Measurements from ENCODE around the gene ARAP1.

DNA sequence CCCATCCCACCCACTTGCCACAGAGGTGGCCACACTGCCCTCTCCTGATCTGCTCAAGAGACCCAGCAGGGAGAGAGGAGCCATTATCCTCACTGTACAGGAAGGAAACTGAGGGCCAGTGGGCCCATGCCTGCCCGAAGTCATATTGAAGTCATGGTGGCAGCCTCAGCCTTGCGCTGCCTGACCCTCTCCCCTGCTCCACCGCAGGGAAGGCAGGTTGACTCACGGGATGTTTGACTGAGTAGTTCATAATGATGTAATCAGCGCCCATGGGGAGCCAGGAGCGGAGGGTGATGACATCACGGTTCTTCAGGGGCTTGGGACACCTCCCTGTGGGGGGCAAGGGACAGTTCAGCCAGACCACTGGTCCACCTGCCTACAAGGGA lies 6.1 kb upstream of the ARAP1 start:
- TF ChIP-seq, protein P1, sequence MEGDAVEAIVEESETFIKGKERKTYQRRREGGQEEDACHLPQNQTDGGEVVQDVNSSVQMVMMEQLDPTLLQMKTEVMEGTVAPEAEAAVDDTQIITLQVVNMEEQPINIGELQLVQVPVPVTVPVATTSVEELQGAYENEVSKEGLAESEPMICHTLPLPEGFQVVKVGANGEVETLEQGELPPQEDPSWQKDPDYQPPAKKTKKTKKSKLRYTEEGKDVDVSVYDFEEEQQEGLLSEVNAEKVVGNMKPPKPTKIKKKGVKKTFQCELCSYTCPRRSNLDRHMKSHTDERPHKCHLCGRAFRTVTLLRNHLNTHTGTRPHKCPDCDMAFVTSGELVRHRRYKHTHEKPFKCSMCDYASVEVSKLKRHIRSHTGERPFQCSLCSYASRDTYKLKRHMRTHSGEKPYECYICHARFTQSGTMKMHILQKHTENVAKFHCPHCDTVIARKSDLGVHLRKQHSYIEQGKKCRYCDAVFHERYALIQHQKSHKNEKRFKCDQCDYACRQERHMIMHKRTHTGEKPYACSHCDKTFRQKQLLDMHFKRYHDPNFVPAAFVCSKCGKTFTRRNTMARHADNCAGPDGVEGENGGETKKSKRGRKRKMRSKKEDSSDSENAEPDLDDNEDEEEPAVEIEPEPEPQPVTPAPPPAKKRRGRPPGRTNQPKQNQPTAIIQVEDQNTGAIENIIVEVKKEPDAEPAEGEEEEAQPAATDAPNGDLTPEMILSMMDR (IDR thresholded peaks at IDR 0.05), result no peak
- TF ChIP-seq POLR2A (IDR thresholded peaks at IDR 0.05), result no peak
